Esophagus squamous epithelium (tissue), 5 donors: ENCODE data around the gene RAD9A. TPM values are rescaled to one million over a fixed set of nuclear protein-coding genes. Genes with fewer than 3 reads are reported as not detected.
A peak's percentile ranks its signal among the peaks of the same experiment; 100 is the strongest.

Source experiments
- DNase-seq: peaks from one replicate; lab custom pipeline; 2025; lab: John Stamatoyannopoulos, UW
- H3K27ac ChIP-seq, 4 donors: fragments of 200-600 bp; sonication (generic); one replicate each; pipeline ENCODE4 v1.5.1; 2016 to 2019; ENCODE audit warnings: mild to moderate bottlenecking in 1 of 4
- H3K27me3 ChIP-seq, 4 donors: fragments of 200-600 bp; sonication (generic); 1 replicate in 3 of 4; 2 replicates in 1 of 4; pipeline versions ENCODE4 v1.5.1 to v1.6.0; 2017 to 2021; ENCODE audit warnings: antibody characterized with exemption in 1 of 4
- H3K36me3 ChIP-seq, 3 donors: fragments of 200-600 bp; sonication (generic); one replicate each; pipeline ENCODE4 v1.5.1; 2016 to 2019
- H3K4me1 ChIP-seq, 3 donors: fragments of 200-600 bp; sonication (generic); one replicate each; pipeline ENCODE4 v1.5.1; 2017 to 2019
- H3K4me3 ChIP-seq, 4 donors: fragments of 200-600 bp; sonication (generic); 1 replicate in 3 of 4; 2 replicates in 1 of 4; pipeline ENCODE4 v1.5.1; 2016 to 2019; ENCODE audit warnings: mild to moderate bottlenecking in 2 of 4, moderate library complexity in 1 of 4
- H3K9me3 ChIP-seq, 3 donors: fragments of 200-600 bp; sonication (generic); one replicate each; pipeline ENCODE4 v1.5.1; 2016 to 2019
- POLR2A ChIP-seq, 4 donors: fragments of 450-650 bp; IDR thresholded peaks; one replicate each; pipeline ENCODE4 v1.6.1; 2017; ENCODE audit warnings: antibody characterized with exemption in 4 of 4, mild to moderate bottlenecking in 4 of 4, moderate library complexity in 3 of 4
- WGBS, 2 donors: methylation state at CpG; one replicate each; pipeline ENCODE4 v1.1.5; 2018; 5-methylcytosine and 5-hydroxymethylcytosine counted together
- intact Hi-C: fragments of 100-400 bp; cut with DNase I; formaldehyde crosslinking; loops from one replicate; pipeline ENCODE4 v1.15.0; 2022
- total RNA-seq, 4 donors: library from RNA; depleted of rRNA; stranded (reverse); fragments of >200 nt; gene quantifications; one replicate each; pipeline ENCODE4 v1.1.0, GENCODE V29; 2016
- TF ChIP-seq, protein P1 (sequence below), 6 experiments: fragments of 450-650 bp in 4 of 6; fragments of 200-600 bp in 2 of 6; sonication (generic) in 2 of 6; IDR thresholded peaks; one replicate each; pipeline ENCODE4 v1.5.1; 2016 to 2019; ENCODE audit warnings: antibody characterized with exemption in 6 of 6, mild to moderate bottlenecking in 4 of 6, moderate library complexity in 4 of 6
- donor health status: DM: yes; HTN: yes; CAD: no.

Gene RAD9A
- total RNA-seq, 4 donors from 2014 or later: 10.6 to 18.3 (median 12.7) TPM

DNA sequence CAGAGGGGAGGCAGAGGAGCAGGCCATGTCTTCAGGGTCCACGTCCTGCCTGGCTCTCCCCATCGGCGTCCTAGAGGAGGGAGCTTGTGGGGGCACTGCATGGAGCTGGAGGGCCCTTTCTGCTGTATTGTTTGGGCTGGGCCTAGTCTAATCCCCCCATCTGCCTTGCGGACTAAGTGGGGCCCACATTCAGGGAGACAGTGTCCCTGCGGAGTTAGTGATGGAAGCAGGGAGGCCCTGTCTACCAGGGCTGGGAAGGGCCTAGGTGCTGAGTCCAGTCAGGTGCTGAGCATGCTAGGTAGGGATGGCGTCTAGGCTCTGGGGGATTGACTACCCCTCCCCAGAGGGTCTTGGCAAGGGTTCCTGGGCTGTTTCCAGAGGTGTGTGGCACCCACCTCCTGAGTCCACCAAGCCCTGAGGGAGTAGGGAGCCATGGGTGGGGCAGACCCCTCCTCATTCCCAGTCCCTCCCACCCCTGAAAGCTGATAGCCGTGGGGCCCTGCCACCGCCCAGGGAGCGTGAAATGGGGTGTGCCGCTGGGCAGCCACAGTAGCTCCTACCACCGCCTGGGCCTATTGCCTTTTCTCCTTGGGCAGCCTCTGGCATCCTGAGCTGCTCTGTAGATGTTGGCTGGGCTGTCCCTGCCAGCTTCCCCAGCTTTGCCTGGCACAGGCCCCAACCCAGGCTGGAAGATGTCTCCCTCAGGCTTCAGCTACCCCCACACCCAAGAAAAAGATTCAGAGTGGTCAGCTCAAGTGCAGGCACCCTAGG, 36.6 kb upstream of the RAD9A start:
- TF ChIP-seq, protein P1, sequence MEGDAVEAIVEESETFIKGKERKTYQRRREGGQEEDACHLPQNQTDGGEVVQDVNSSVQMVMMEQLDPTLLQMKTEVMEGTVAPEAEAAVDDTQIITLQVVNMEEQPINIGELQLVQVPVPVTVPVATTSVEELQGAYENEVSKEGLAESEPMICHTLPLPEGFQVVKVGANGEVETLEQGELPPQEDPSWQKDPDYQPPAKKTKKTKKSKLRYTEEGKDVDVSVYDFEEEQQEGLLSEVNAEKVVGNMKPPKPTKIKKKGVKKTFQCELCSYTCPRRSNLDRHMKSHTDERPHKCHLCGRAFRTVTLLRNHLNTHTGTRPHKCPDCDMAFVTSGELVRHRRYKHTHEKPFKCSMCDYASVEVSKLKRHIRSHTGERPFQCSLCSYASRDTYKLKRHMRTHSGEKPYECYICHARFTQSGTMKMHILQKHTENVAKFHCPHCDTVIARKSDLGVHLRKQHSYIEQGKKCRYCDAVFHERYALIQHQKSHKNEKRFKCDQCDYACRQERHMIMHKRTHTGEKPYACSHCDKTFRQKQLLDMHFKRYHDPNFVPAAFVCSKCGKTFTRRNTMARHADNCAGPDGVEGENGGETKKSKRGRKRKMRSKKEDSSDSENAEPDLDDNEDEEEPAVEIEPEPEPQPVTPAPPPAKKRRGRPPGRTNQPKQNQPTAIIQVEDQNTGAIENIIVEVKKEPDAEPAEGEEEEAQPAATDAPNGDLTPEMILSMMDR (IDR thresholded peaks at IDR 0.05): no peak
- TF ChIP-seq POLR2A (IDR thresholded peaks at IDR 0.05): no peak
- no peaks in the 10 kb centered on the region for H3K27me3 ChIP-seq
- peaks cover 59 to 74% (median 63%) of the 10 kb centered on the region in 3 donors for H3K4me1 ChIP-seq
- H3K4me3 ChIP-seq: no peak overlapping the region
- DNase-seq: no peak
- 56% methylated on average over 6 of the region's 11 CpGs; no CpG with 5 or more reads in 1 of the 2 donors for WGBS, 2 donors
- H3K36me3 ChIP-seq: no peaks in the 10 kb centered on the region
- intact Hi-C loops: no loop called here
- H3K9me3 ChIP-seq: no peaks in the 10 kb centered on the region
- peak overlapping the region; percentile 97 to 100 (median 100) for H3K27ac ChIP-seq

DNA sequence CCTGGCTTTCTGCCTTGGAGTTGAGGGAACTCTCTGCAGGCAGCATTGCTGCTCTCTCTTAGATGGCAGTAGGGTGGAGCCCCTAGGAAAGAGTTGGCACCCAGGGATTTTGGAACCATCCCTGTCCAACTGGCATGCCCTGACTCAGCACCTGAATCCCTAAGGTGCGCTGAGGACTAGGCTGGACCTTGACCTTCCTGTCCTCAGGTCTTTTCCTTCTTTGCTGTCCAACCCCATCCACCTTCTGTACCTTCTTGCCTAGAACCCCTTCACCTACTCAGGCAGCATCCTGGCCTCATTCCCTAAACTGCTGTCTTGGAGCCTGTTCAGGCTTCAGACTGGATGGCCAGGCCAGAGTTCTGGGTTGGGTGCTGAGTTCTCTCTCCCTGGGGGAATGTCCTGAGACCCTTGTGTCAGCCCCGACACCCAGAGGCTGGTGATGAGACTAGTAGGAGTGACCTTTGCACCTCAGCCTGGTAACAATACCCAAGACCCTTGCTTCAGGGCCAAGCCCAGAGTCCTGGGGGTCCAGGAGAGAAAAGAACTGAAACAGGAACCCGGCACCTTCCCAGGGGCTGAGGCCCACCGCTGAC, 35.9 kb upstream of the RAD9A start:
- Histone ChIP-seq H3K27ac (peak overlapping the region; percentile 97 to 100 (median 100)), H3K4me3 (no peak overlapping the region), H3K27me3 (no peaks in the 10 kb centered on the region), H3K9me3 (no peaks in the 10 kb centered on the region), H3K36me3 (no peaks in the 10 kb centered on the region), H3K4me1 (peaks cover 55 to 69% (median 61%) of the 10 kb centered on the region in 3 donors)
- TF ChIP-seq, protein P1 (IDR thresholded peaks at IDR 0.05): no peak
- TF ChIP-seq POLR2A (IDR thresholded peaks at IDR 0.05): no peak
- 47 to 56% methylated on average over 1 to 3 of the region's 4 CpGs for WGBS, 2 donors
- no peak for DNase-seq
- intact Hi-C loops: no loop called here

GRCh38 chr11:67356387-67356863, 35.4 kb upstream of the RAD9A start:
- TF ChIP-seq, protein P1 (IDR thresholded peaks at IDR 0.05): no peak
- no peak for TF ChIP-seq POLR2A (IDR thresholded peaks at IDR 0.05)
- H3K27ac ChIP-seq: peak overlapping the region; percentile 97 to 100 (median 100)
- H3K9me3 ChIP-seq: no peaks in the 10 kb centered on the region
- peaks cover 49 to 64% (median 55%) of the 10 kb centered on the region in 3 donors for H3K4me1 ChIP-seq
- no peaks in the 10 kb centered on the region for H3K36me3 ChIP-seq
- DNase-seq: no peak
- intact Hi-C loops: no loop called here
- H3K4me3 ChIP-seq: no peak overlapping the region
- WGBS, 2 donors: 36 to 56% methylated on average over 4 of the region's 4 CpGs
- H3K27me3 ChIP-seq: no peaks in the 10 kb centered on the region

GRCh38 chr11:67356864-67357561, 34.8 kb upstream of the RAD9A start:
- Histone ChIP-seq H3K27me3 (no peaks in the 10 kb centered on the region), H3K4me3 (no peak overlapping the region), H3K4me1 (peaks cover 44 to 62% (median 49%) of the 10 kb centered on the region in 3 donors), H3K36me3 (no peaks in the 10 kb centered on the region), H3K9me3 (no peaks in the 10 kb centered on the region), H3K27ac (peak overlapping the region; percentile 97 to 100 (median 100))
- TF ChIP-seq POLR2A (IDR thresholded peaks at IDR 0.05): no peak
- TF ChIP-seq, protein P1 (IDR thresholded peaks at IDR 0.05): peak; percentile 86 to 97 (median 96)
- 10 to 23% methylated on average over 1 to 3 of the region's 3 CpGs for WGBS, 2 donors
- intact Hi-C loops: no loop called here
- no peak for DNase-seq
